Brain microvascular endothelial cell (primary cell): ENCODE data around the gene KIDINS220.

Source experiments
- DNase-seq: peaks from one replicate; pipeline ENCODE4 v3.0.0-alpha.2; 2020
- H3K27ac ChIP-seq: fragments of 250-450 bp; sonication (Bioruptor Pico); 2 replicates; pipeline ENCODE4 v1.5.1; 2020; ENCODE audit warnings: mild to moderate bottlenecking, moderate library complexity
- H3K27me3 ChIP-seq: fragments of 250-450 bp; sonication (Bioruptor Pico); replicated peaks from 2 replicates; pipeline ENCODE4 v1.5.1; 2020; ENCODE audit warnings: mild to moderate bottlenecking
- H3K36me3 ChIP-seq: fragments of 250-450 bp; sonication (Bioruptor Pico); replicated peaks from 2 replicates; pipeline ENCODE4 v1.5.1; 2020; ENCODE audit warnings: mild to moderate bottlenecking
- H3K4me3 ChIP-seq: 2 replicates; pipeline ENCODE4 v1.5.1; 2011; ENCODE audit warnings: low read depth, mild to moderate bottlenecking, control low read depth, low read length, moderate library complexity
- CTCF ChIP-seq: IDR thresholded peaks from 2 replicates; pipeline ENCODE4 v1.5.1; 2011; ENCODE audit warnings: low read depth, mild to moderate bottlenecking, moderate library complexity, low read length, control low read depth, inconsistent platforms; ENCODE audit errors: missing control alignments
- in situ Hi-C: cut with HindIII; loops from 2 replicates; pipeline ENCODE4 v1.10.0; 2017; ENCODE audit warnings: low sequenced_read_pairs, low pct_ligation_motif_present

Gene KIDINS220

GRCh38 chr2:8728305-8729015 is 109.0 kb downstream of the KIDINS220 start:
- DNase-seq, result no peak
- Histone ChIP-seq H3K27ac (no peak overlapping the region), H3K27me3 (no peaks in the 10 kb centered on the region), H3K4me3 (no peak overlapping the region), H3K36me3 (peaks cover 27% of the 10 kb centered on the region)
- in situ Hi-C loops, result no loop called here
- no peak for TF ChIP-seq CTCF

- H3K27me3 ChIP-seq, result no peaks in the 10 kb centered on the region
- H3K36me3 ChIP-seq, result peaks cover 11% of the 10 kb centered on the region
- no peak overlapping the region for H3K4me3 ChIP-seq
- in situ Hi-C loops, result no loop called here
- no peak for DNase-seq
- no peak for TF ChIP-seq CTCF
- H3K27ac ChIP-seq, result no peak overlapping the region
These were observed 111.6 kb downstream of the KIDINS220 start for GRCh38 chr2:8725838-8726237.

- H3K36me3 ChIP-seq, result no peaks in the 10 kb centered on the region
- TF ChIP-seq CTCF, result no peak
- DNase-seq, result no peak
- in situ Hi-C loops, result no loop called here
- no peak overlapping the region for H3K27ac ChIP-seq
- no peak overlapping the region for H3K4me3 ChIP-seq
- H3K27me3 ChIP-seq, result no peaks in the 10 kb centered on the region
These were observed 114.4 kb downstream of the KIDINS220 start for GRCh38 chr2:8722986-8723385.

GRCh38 chr2:8721410-8721809 is 116.0 kb downstream of the KIDINS220 start:
- in situ Hi-C loops, result no loop called here
- H3K36me3 ChIP-seq, result no peaks in the 10 kb centered on the region
- no peak overlapping the region for H3K4me3 ChIP-seq
- no peaks in the 10 kb centered on the region for H3K27me3 ChIP-seq
- no peak overlapping the region for H3K27ac ChIP-seq
- TF ChIP-seq CTCF, result no peak
- no peak for DNase-seq

GRCh38 chr2:8720741-8721140 is 116.7 kb downstream of the KIDINS220 start:
- no peaks in the 10 kb centered on the region for H3K27me3 ChIP-seq
- no peaks in the 10 kb centered on the region for H3K36me3 ChIP-seq
- DNase-seq, result no peak
- no peak overlapping the region for H3K27ac ChIP-seq
- no peak for TF ChIP-seq CTCF
- in situ Hi-C loops, result no loop called here
- H3K4me3 ChIP-seq, result no peak overlapping the region

- no peak for DNase-seq
- no peaks in the 10 kb centered on the region for H3K27me3 ChIP-seq
These were observed 117.9 kb downstream of the KIDINS220 start for GRCh38 chr2:8719528-8719927.

More at GRCh38 chr2:8719528-8719927, 117.9 kb downstream of the KIDINS220 start:
- in situ Hi-C loops, result no loop called here
- no peak for TF ChIP-seq CTCF
- no peak overlapping the region for H3K4me3 ChIP-seq
- H3K27ac ChIP-seq, result no peak overlapping the region
- H3K36me3 ChIP-seq, result no peaks in the 10 kb centered on the region
